Measurements from ENCODE around the gene NUP210L.

DNA sequence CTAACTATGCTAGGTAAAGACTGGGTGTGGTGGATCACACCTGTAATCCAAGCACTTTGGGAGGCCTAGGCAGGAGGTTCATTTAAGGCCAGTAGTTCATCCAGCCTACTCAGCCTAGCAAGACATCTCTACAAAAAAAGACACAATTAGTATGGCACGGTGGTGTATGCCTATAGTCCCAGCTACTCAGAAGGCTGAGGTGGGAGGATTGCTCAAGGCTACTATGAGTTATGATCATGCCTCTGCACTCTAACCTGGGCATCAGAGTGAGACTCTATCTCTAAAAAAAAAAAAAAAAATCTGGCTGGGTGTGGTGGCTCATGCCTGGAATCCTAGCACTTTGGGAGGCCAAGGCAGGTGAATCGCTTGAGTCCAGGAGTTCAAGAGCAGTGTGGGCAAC is 21.6 kb downstream of the NUP210L start:
- TF ChIP-seq, protein P1, sequence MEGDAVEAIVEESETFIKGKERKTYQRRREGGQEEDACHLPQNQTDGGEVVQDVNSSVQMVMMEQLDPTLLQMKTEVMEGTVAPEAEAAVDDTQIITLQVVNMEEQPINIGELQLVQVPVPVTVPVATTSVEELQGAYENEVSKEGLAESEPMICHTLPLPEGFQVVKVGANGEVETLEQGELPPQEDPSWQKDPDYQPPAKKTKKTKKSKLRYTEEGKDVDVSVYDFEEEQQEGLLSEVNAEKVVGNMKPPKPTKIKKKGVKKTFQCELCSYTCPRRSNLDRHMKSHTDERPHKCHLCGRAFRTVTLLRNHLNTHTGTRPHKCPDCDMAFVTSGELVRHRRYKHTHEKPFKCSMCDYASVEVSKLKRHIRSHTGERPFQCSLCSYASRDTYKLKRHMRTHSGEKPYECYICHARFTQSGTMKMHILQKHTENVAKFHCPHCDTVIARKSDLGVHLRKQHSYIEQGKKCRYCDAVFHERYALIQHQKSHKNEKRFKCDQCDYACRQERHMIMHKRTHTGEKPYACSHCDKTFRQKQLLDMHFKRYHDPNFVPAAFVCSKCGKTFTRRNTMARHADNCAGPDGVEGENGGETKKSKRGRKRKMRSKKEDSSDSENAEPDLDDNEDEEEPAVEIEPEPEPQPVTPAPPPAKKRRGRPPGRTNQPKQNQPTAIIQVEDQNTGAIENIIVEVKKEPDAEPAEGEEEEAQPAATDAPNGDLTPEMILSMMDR (IDR thresholded peaks at IDR 0.05; ENCODE audit: insufficient read depth, low read length): no peak
- TF ChIP-seq, protein P2, sequence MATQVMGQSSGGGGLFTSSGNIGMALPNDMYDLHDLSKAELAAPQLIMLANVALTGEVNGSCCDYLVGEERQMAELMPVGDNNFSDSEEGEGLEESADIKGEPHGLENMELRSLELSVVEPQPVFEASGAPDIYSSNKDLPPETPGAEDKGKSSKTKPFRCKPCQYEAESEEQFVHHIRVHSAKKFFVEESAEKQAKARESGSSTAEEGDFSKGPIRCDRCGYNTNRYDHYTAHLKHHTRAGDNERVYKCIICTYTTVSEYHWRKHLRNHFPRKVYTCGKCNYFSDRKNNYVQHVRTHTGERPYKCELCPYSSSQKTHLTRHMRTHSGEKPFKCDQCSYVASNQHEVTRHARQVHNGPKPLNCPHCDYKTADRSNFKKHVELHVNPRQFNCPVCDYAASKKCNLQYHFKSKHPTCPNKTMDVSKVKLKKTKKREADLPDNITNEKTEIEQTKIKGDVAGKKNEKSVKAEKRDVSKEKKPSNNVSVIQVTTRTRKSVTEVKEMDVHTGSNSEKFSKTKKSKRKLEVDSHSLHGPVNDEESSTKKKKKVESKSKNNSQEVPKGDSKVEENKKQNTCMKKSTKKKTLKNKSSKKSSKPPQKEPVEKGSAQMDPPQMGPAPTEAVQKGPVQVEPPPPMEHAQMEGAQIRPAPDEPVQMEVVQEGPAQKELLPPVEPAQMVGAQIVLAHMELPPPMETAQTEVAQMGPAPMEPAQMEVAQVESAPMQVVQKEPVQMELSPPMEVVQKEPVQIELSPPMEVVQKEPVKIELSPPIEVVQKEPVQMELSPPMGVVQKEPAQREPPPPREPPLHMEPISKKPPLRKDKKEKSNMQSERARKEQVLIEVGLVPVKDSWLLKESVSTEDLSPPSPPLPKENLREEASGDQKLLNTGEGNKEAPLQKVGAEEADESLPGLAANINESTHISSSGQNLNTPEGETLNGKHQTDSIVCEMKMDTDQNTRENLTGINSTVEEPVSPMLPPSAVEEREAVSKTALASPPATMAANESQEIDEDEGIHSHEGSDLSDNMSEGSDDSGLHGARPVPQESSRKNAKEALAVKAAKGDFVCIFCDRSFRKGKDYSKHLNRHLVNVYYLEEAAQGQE (IDR thresholded peaks at IDR 0.05; ENCODE audit: insufficient replicate concordance, low read depth): no peak
- TF ChIP-seq POLR2AphosphoS5 (IDR thresholded peaks at IDR 0.05; ENCODE audit: low read depth): no peak
